Astrocyte (in vitro differentiated cells and primary cell): ENCODE data around the gene TRMT1L.

Experiments
- EZH2 ChIP-seq: IDR thresholded peaks from 2 replicates; pipeline ENCODE4 v1.6.1; 2012; ENCODE audit warnings: mild to moderate bottlenecking, low read length, inconsistent platforms; ENCODE audit not compliant: insufficient read depth
- TF ChIP-seq, protein P1 (sequence below): IDR thresholded peaks from 2 replicates; pipeline ENCODE4 v1.5.1; 2011; ENCODE audit warnings: low read depth, mild to moderate bottlenecking, inconsistent platforms, low read length, moderate library complexity; ENCODE audit not compliant: insufficient read depth

GRCh38 chr1:185110145-185110544 lies 46.6 kb downstream of the TRMT1L start:
- TF ChIP-seq EZH2: no peak
- TF ChIP-seq, protein P1, sequence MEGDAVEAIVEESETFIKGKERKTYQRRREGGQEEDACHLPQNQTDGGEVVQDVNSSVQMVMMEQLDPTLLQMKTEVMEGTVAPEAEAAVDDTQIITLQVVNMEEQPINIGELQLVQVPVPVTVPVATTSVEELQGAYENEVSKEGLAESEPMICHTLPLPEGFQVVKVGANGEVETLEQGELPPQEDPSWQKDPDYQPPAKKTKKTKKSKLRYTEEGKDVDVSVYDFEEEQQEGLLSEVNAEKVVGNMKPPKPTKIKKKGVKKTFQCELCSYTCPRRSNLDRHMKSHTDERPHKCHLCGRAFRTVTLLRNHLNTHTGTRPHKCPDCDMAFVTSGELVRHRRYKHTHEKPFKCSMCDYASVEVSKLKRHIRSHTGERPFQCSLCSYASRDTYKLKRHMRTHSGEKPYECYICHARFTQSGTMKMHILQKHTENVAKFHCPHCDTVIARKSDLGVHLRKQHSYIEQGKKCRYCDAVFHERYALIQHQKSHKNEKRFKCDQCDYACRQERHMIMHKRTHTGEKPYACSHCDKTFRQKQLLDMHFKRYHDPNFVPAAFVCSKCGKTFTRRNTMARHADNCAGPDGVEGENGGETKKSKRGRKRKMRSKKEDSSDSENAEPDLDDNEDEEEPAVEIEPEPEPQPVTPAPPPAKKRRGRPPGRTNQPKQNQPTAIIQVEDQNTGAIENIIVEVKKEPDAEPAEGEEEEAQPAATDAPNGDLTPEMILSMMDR: no peak
